BJ (cell line): ENCODE results near the gene DTX4. TPM values are rescaled to one million over a fixed set of nuclear protein-coding genes. Genes with fewer than 3 reads are reported as not detected.

Source experiments
- CTCF ChIA-PET: fragments of 350-600 bp; formaldehyde crosslinking; extraction: SDS; loops from one replicate; lab custom pipeline; 2021; ENCODE audit warnings: antibody characterized with exemption, inconsistent platforms; lab: Yijun Ruan, JAX
- POLR2A ChIA-PET: fragments of 300-600 bp; sonication (Branson Sonifier 250); formaldehyde crosslinking; extraction: SDS; loops from one replicate; lab custom pipeline; 2021; ENCODE audit warnings: antibody characterized with exemption; lab: Charles Lee
- DNase-seq: peaks from one replicate; pipeline ENCODE4 v3.0.0-alpha.2; 2011; ENCODE audit warnings: low read depth
- H3K27me3 ChIP-seq: 2 replicates; pipeline ENCODE4 v1.6.0; 2011; ENCODE audit warnings: low read length; ENCODE audit not compliant: control insufficient read depth, insufficient read depth
- H3K36me3 ChIP-seq: 2 replicates; pipeline ENCODE4 v1.5.1; 2011; ENCODE audit warnings: low read length; ENCODE audit not compliant: control insufficient read depth, insufficient read depth
- H3K4me3 ChIP-seq: 2 replicates; pipeline ENCODE4 v1.5.1; 2011; ENCODE audit warnings: low read depth, mild to moderate bottlenecking, control low read depth, low read length
- polyA plus RNA-seq: library from polyadenylated mRNA; depleted of rRNA; stranded (reverse); fragments of >200 nt; gene quantifications from 2 replicates; pipeline ENCODE4 v1.2.3, GENCODE V29; 2011
- TF ChIP-seq, protein P1 (sequence below): IDR thresholded peaks from 2 replicates; pipeline ENCODE4 v1.5.1; 2011; ENCODE audit warnings: low read depth, mild to moderate bottlenecking, control low read depth, inconsistent platforms, low read length, moderate library complexity; ENCODE audit not compliant: insufficient read depth

Gene DTX4
- polyA plus RNA-seq, 1 experiment = 1.2 TPM

DNA sequence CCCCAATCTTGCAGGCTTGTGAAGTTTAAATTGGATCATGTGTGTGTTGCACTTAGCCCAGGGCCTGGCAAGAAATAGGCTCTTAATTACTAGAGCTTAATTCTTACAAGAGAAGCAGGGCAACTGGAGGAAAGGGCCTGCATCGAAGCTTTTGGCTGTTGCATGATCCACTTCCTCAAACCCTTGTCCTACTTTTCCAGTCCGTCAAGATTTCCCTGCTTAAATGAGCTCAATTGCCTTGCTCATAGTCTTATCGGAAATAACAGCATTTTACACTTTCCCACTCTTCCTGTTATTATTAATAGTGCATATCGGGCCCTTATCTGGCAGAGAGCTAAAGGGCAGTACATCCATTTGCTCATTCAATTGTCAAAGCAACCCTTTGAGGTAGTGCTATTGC is 18.1 kb downstream of the DTX4 start:
- ChIA-PET POLR2A (no interaction called here), CTCF (interaction anchor here (9.4 to 14.0 kb wide), 2 partner anchors 14 to 16 kb away, joined by 104 to 160 read pairs; partner anchors contain the start of gene DTX4)
- Histone ChIP-seq H3K36me3 (no peaks in the 10 kb centered on the region), H3K4me3 (no peak overlapping the region), H3K27me3 (no peaks in the 10 kb centered on the region; the same call in 1 of the 2 replicates)
- TF ChIP-seq, protein P1, sequence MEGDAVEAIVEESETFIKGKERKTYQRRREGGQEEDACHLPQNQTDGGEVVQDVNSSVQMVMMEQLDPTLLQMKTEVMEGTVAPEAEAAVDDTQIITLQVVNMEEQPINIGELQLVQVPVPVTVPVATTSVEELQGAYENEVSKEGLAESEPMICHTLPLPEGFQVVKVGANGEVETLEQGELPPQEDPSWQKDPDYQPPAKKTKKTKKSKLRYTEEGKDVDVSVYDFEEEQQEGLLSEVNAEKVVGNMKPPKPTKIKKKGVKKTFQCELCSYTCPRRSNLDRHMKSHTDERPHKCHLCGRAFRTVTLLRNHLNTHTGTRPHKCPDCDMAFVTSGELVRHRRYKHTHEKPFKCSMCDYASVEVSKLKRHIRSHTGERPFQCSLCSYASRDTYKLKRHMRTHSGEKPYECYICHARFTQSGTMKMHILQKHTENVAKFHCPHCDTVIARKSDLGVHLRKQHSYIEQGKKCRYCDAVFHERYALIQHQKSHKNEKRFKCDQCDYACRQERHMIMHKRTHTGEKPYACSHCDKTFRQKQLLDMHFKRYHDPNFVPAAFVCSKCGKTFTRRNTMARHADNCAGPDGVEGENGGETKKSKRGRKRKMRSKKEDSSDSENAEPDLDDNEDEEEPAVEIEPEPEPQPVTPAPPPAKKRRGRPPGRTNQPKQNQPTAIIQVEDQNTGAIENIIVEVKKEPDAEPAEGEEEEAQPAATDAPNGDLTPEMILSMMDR = no peak
- no peak for DNase-seq

- Histone ChIP-seq H3K4me3 (no peak overlapping the region), H3K27me3 (no peaks in the 10 kb centered on the region; the same call in 1 of the 2 replicates), H3K36me3 (no peaks in the 10 kb centered on the region)
- POLR2A ChIA-PET = no interaction called here
- CTCF ChIA-PET = interaction anchor here (9.4 to 14.0 kb wide), 2 partner anchors 13 to 17 kb away, joined by 104 to 160 read pairs; partner anchors contain the start of gene DTX4
- no peak for DNase-seq
- TF ChIP-seq, protein P1 = no peak
Measured at GRCh38 chr11:59191095-59191494, 19.2 kb downstream of the DTX4 start.

DNA sequence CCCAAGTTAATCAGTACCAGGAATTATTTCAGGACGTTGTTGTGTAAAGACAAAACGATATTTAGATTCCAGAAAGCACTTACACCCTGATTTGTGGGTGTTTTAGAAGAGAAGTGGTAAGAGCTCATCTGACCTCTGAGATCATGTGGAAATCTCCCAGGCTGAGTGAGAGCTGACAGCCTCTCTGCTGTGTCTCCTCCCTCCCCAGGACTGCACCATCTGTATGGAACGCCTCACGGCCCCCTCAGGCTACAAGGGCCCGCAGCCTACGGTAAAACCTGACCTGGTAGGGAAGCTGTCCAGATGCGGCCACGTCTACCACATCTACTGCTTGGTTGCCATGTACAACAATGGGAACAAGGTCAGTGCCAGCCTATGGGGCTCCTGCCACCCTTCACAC is 20.0 kb downstream of the DTX4 start:
- Histone ChIP-seq H3K36me3 (no peaks in the 10 kb centered on the region), H3K27me3 (no peaks in the 10 kb centered on the region; the same call in 1 of the 2 replicates), H3K4me3 (no peak overlapping the region)
- TF ChIP-seq, protein P1 = no peak
- no peak for DNase-seq
- POLR2A ChIA-PET = no interaction called here
- CTCF ChIA-PET = interaction anchor here (1.3 to 14.0 kb wide), 4 partner anchors 12 to 33 kb away, joined by 3 to 160 read pairs (median 54); partner anchors contain the start of gene DTX4

- Histone ChIP-seq H3K36me3 (no peaks in the 10 kb centered on the region), H3K4me3 (no peak overlapping the region), H3K27me3 (no peaks in the 10 kb centered on the region; the same call in 1 of the 2 replicates)
- no peak for DNase-seq
- ChIA-PET POLR2A (no interaction called here), CTCF (interaction anchor here (1.3 to 14.0 kb wide), 4 partner anchors 11 to 34 kb away, joined by 3 to 160 read pairs (median 54); partner anchors contain the start of gene DTX4)
- TF ChIP-seq, protein P1 = no peak
Measured at GRCh38 chr11:59192446-59193020, 20.6 kb downstream of the DTX4 start.

- TF ChIP-seq, protein P1 = no peak
- H3K36me3 ChIP-seq = no peaks in the 10 kb centered on the region
- ChIA-PET CTCF (interaction anchor here (0.6 to 14.0 kb wide), 5 partner anchors 8 to 35 kb away, joined by 3 to 160 read pairs (median 4); partner anchors contain the start of gene DTX4), POLR2A (no interaction called here)
- no peaks in the 10 kb centered on the region for H3K27me3 ChIP-seq
- H3K4me3 ChIP-seq = no peak overlapping the region
- no peak for DNase-seq
Measured at GRCh38 chr11:59193587-59194130, 21.7 kb downstream of the DTX4 start.
